DND-41 (cell line): ENCODE measurements around the gene TELO2.

ENCODE experiments used
- EZH2 ChIP-seq: IDR thresholded peaks from 3 replicates; pipeline ENCODE4 v1.6.1; 2012; ENCODE audit warnings: borderline replicate concordance, low read depth, mild to moderate bottlenecking, moderate library complexity, low read length, inconsistent platforms; ENCODE audit not compliant: severe bottlenecking
- TF ChIP-seq, protein P1 (sequence below): IDR thresholded peaks from 2 replicates; pipeline ENCODE4 v1.5.1; 2012; ENCODE audit warnings: borderline replicate concordance, low read length, moderate library complexity, mild to moderate bottlenecking; ENCODE audit not compliant: poor library complexity, severe bottlenecking; ENCODE audit errors: extremely low read depth

- TF ChIP-seq, protein P1, sequence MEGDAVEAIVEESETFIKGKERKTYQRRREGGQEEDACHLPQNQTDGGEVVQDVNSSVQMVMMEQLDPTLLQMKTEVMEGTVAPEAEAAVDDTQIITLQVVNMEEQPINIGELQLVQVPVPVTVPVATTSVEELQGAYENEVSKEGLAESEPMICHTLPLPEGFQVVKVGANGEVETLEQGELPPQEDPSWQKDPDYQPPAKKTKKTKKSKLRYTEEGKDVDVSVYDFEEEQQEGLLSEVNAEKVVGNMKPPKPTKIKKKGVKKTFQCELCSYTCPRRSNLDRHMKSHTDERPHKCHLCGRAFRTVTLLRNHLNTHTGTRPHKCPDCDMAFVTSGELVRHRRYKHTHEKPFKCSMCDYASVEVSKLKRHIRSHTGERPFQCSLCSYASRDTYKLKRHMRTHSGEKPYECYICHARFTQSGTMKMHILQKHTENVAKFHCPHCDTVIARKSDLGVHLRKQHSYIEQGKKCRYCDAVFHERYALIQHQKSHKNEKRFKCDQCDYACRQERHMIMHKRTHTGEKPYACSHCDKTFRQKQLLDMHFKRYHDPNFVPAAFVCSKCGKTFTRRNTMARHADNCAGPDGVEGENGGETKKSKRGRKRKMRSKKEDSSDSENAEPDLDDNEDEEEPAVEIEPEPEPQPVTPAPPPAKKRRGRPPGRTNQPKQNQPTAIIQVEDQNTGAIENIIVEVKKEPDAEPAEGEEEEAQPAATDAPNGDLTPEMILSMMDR, result no peak
- no peak for TF ChIP-seq EZH2
These were observed 31.2 kb downstream of the TELO2 start for GRCh38 chr16:1524366-1524765.
